K562 (cell line): ENCODE measurements around the gene GJA8. TPM values are rescaled to one million over a fixed set of nuclear protein-coding genes. Genes with fewer than 3 reads are reported as not detected.
"Not testable (repeated sequence)": the region's sequence is repeated elsewhere in the genome, so short reads cannot be mapped to it uniquely, and the experiment has no call there.

Experiments
- ATAC-seq: fragments of 200-7000 bp; cut with Tn5 transposase; 3 replicates; pipeline ENCODE4 v1.9.1; 2020; ENCODE audit warnings: moderate library complexity
- BruUV-seq: library from RNA; stranded (reverse); fragments of 400-500 nt; replicated peaks from 2 replicates; lab custom pipeline; 2021; lab: Mats Ljungman, UMichigan
- CTCF ChIA-PET: fragments of 300-600 bp; formaldehyde crosslinking; extraction: SDS; loops from one replicate; lab custom pipeline; 2021; ENCODE audit warnings: low intra/inter-chr PET ratio; lab: Yijun Ruan, JAX
- POLR2A ChIA-PET: fragments of 300-600, 350-650 bp; sonication (Branson Sonifier 250); formaldehyde crosslinking; extraction: SDS; loops from one replicate; lab custom pipeline; 2021; ENCODE audit warnings: antibody characterized with exemption, inconsistent platforms; lab: Yijun Ruan, JAX
- DNase-seq, 4 experiments: peaks; one replicate each; pipeline versions ENCODE4 v3.0.0 to v3.0.0-alpha.2; 2011 to 2018; ENCODE audit warnings: low spot score in 3 of 4, mixed read lengths in 3 of 4; ENCODE audit errors: extremely low read depth in 1 of 4
- FAIRE-seq: peaks from 2 replicates; lab custom pipeline; 2011; peaks lifted over from hg19 to GRCh38; lab: Jason Lieb, UNC
- H2AFZ ChIP-seq: 2 replicates; pipeline ENCODE4 v1.6.0; 2011; ENCODE audit warnings: low read depth, low read length, control low read depth, inconsistent platforms
- H3K27ac ChIP-seq: fragments of 200-600 bp; 3 replicates; pipeline ENCODE4 v1.8.0; 2011; ENCODE audit warnings: low read depth, mild to moderate bottlenecking, control low read depth, inconsistent platforms, low read length, moderate library complexity, mixed read lengths; ENCODE audit errors: extremely low read depth
- H3K27me3 ChIP-seq, 2 experiments: fragments of 300-600 bp in 1 of 2; 2 replicates in 1 of 2; 3 replicates in 1 of 2; pipeline versions ENCODE4 v1.6.0 to v1.8.0; 2011; ENCODE audit warnings: inconsistent platforms in 2 of 2, low read length in 2 of 2, mild to moderate bottlenecking in 1 of 2, mixed read lengths in 1 of 2, moderate library complexity in 1 of 2; ENCODE audit not compliant: control insufficient read depth in 2 of 2, insufficient read depth in 2 of 2
- H3K36me3 ChIP-seq: fragments of 300-600 bp; 3 replicates; pipeline ENCODE4 v1.8.0; 2011; ENCODE audit warnings: mild to moderate bottlenecking, low read length, inconsistent platforms; ENCODE audit not compliant: control insufficient read depth, insufficient read depth
- H3K4me1 ChIP-seq, 2 experiments: fragments of 200-600 bp in 1 of 2; replicated peaks in 1 of 2; 2 replicates in 1 of 2; 3 replicates in 1 of 2; pipeline versions ENCODE4 v1.5.1 to v1.8.0; 2011; ENCODE audit warnings: inconsistent platforms in 2 of 2, low read length in 2 of 2, mild to moderate bottlenecking in 1 of 2, mixed read lengths in 1 of 2, moderate library complexity in 1 of 2; ENCODE audit not compliant: control insufficient read depth in 2 of 2, insufficient read depth in 2 of 2
- H3K4me2 ChIP-seq: 2 replicates; pipeline ENCODE4 v1.6.1; 2011; ENCODE audit warnings: low read length, control low read depth, inconsistent platforms, mixed read lengths; ENCODE audit not compliant: insufficient read depth
- H3K4me3 ChIP-seq: fragments of 200-600 bp; sonication (generic), shearing (Covaris generic); 2 replicates; pipeline ENCODE4 v1.5.1; 2016; ENCODE audit warnings: control low read depth, inconsistent platforms
- H3K79me2 ChIP-seq: fragments of 200-600 bp; 3 replicates; pipeline ENCODE4 v1.8.0; 2011; ENCODE audit warnings: low read length, inconsistent platforms; ENCODE audit not compliant: control insufficient read depth, insufficient read depth
- H3K9ac ChIP-seq, 2 experiments: 2 replicates each; pipeline versions ENCODE4 v1.6.0 to v1.6.1; 2011; ENCODE audit warnings: low read depth in 2 of 2, low read length in 2 of 2, control low read depth in 1 of 2, inconsistent platforms in 1 of 2, mild to moderate bottlenecking in 1 of 2, mixed read lengths in 1 of 2; ENCODE audit not compliant: insufficient read depth in 1 of 2
- H3K9me1 ChIP-seq: one replicate; pipeline ENCODE4 v1.6.0; 2011; ENCODE audit warnings: inconsistent platforms, mild to moderate bottlenecking, low read length, moderate library complexity; ENCODE audit not compliant: control insufficient read depth, insufficient read depth
- H3K9me3 ChIP-seq: replicated peaks from 2 replicates; pipeline ENCODE4 v1.5.1; 2011; ENCODE audit warnings: low read depth, low read length, inconsistent platforms; ENCODE audit not compliant: control insufficient read depth, insufficient read depth
- H4K20me1 ChIP-seq: replicated peaks from 2 replicates; pipeline ENCODE4 v1.6.1; 2011; ENCODE audit warnings: low read length, inconsistent platforms, mixed read lengths; ENCODE audit not compliant: control insufficient read depth, insufficient read depth
- WGBS: fragments of 100-300 bp; shearing (Covaris generic); methylation state at CpG from one replicate; pipeline ENCODE4 v1.1.6; 2016; ENCODE audit warnings: low coverage, mixed read lengths; ENCODE audit not compliant: insufficient coverage; ENCODE audit errors: missing lambda C conversion rate; 5-methylcytosine and 5-hydroxymethylcytosine counted together
- in situ Hi-C: fragments of 300-500 bp; cut with MboI; formaldehyde crosslinking; loops from 4 replicates; pipeline ENCODE4 v1.15.0; 2018; ENCODE audit warnings: inconsistent platforms, mixed read lengths
- intact Hi-C: fragments of 100-400 bp; cut with micrococcal nuclease; formaldehyde crosslinking; loops from 2 replicates; pipeline ENCODE4 v1.14.2; 2022
- polyA plus RNA-seq, 8 experiments: library from polyadenylated mRNA; depleted of rRNA in 4 of 8; stranded (reverse) in 5 of 8; unstranded in 3 of 8; fragments of >200 nt; fragmentation: Nextera tagmentation in 2 of 8; fragmentation: Illumina TruSeq in 1 of 8; extraction: Ambion mirVana in 2 of 8; extraction: Trizol in 1 of 8; gene quantifications; 2 replicates each; pipeline versions ENCODE4 v1.2.1 to v1.2.3, GENCODE V29; 2011 to 2014; ENCODE audit warnings: inconsistent platforms in 1 of 8, missing spikeins in 1 of 8
- total RNA-seq, 7 experiments: library from RNA; depleted of rRNA in 6 of 7; stranded (reverse); fragments of >200 nt in 6 of 7; fragmentation: Illumina TruSeq in 2 of 7; extraction: Trizol in 2 of 7; gene quantifications; 2 replicates each; pipeline versions ENCODE4 v1.2.1 to v1.2.3, GENCODE V29; 2011 to 2021; ENCODE audit warnings: low replicate concordance in 1 of 7

Gene GJA8
- total and polyA plus RNA-seq, 9 of the 15 experiments (the other 6 are each of a cell fraction or from before 2014, with no cell fraction given) = not detected

GRCh38 chr1:147942563-147942962, 40.0 kb downstream of the GJA8 start:
- H2AFZ ChIP-seq, H3K4me2 ChIP-seq, H4K20me1 ChIP-seq, intact Hi-C loops, H3K9me3 ChIP-seq, H3K9me1 ChIP-seq, H3K4me1 ChIP-seq, H3K36me3 ChIP-seq, DNase-seq, H3K27ac ChIP-seq, ATAC-seq, in situ Hi-C loops, FAIRE-seq, POLR2A ChIA-PET, CTCF ChIA-PET, H3K79me2 ChIP-seq, H3K4me3 ChIP-seq, H3K27me3 ChIP-seq, BruUV-seq, H3K9ac ChIP-seq: not testable (repeated sequence)
- no CpG with 5 or more reads among the region's 1 CpG for WGBS

- 100% methylated on average over 2 of the region's 35 CpGs for WGBS
- H3K27ac ChIP-seq = not testable (repeated sequence)
Measured at GRCh38 chr1:147949517-147949916, 46.9 kb downstream of the GJA8 start.

More at GRCh38 chr1:147949517-147949916, 46.9 kb downstream of the GJA8 start:
- H3K9me3 ChIP-seq, DNase-seq, H3K9ac ChIP-seq, ATAC-seq, H3K4me1 ChIP-seq, H3K79me2 ChIP-seq, H4K20me1 ChIP-seq, H3K4me3 ChIP-seq, H3K27me3 ChIP-seq, BruUV-seq, FAIRE-seq, POLR2A ChIA-PET, H3K9me1 ChIP-seq, intact Hi-C loops, H3K36me3 ChIP-seq, H2AFZ ChIP-seq, in situ Hi-C loops, CTCF ChIA-PET, H3K4me2 ChIP-seq: not testable (repeated sequence)

Other genes starting within 250 kb of the GJA8 start
- 0.05 and 0.49 TPM in 2 replicates for gene ACP6, start 232.3 kb upstream of the GJA8 start, total RNA-seq (2014; rRNA removed)
- gene ACP6, start 232.3 kb upstream of the GJA8 start, total RNA-seq (2014; rRNA removed; fragmentation: Illumina TruSeq; extraction: Trizol) = 0.16 and 0.58 TPM in 2 replicates
- 0.22 and 0.57 TPM in 2 replicates for gene ACP6, start 232.3 kb upstream of the GJA8 start, total RNA-seq (2015; rRNA removed; fragmentation: Illumina TruSeq; extraction: Trizol)
- 0.49 and 0.60 TPM in 2 replicates for gene ACP6, start 232.3 kb upstream of the GJA8 start, total RNA-seq (2021)
- 0.38 and 0.79 TPM in 2 replicates for gene ACP6, start 232.3 kb upstream of the GJA8 start, polyA plus RNA-seq (2011; rRNA removed)
- gene ACP6, start 232.3 kb upstream of the GJA8 start, polyA plus RNA-seq (2014; fragmentation: Illumina TruSeq; extraction: Trizol) = 0.60 and 0.91 TPM in 2 replicates
- gene ACP6, start 232.3 kb upstream of the GJA8 start, polyA plus RNA-seq (2014; fragmentation: Nextera tagmentation; extraction: Ambion mirVana) = under 1 TPM; 0.15 to 0.37 TPM
- gene ACP6, start 232.3 kb upstream of the GJA8 start, polyA plus RNA-seq (2014; rRNA removed) = 0.34 and 1.4 TPM in 2 replicates
- gene GJA5, start 142.2 kb upstream of the GJA8 start, total RNA-seq (2014; rRNA removed) = not detected in 2 replicates
- not detected in 2 replicates for gene GJA5, start 142.2 kb upstream of the GJA8 start, total RNA-seq (2014; rRNA removed; fragmentation: Illumina TruSeq; extraction: Trizol)
- gene GJA5, start 142.2 kb upstream of the GJA8 start, total RNA-seq (2015; rRNA removed; fragmentation: Illumina TruSeq; extraction: Trizol) = not detected in 2 replicates
- 0.07 TPM in 1 of 2 replicates, not detected in the other for gene GJA5, start 142.2 kb upstream of the GJA8 start, total RNA-seq (2021)
- 0.07 TPM in 1 of 2 replicates, not detected in the other for gene GJA5, start 142.2 kb upstream of the GJA8 start, polyA plus RNA-seq (2011; rRNA removed)
- not detected in 2 replicates for gene GJA5, start 142.2 kb upstream of the GJA8 start, polyA plus RNA-seq (2014; fragmentation: Illumina TruSeq; extraction: Trizol)
- not detected for gene GJA5, start 142.2 kb upstream of the GJA8 start, polyA plus RNA-seq (2014; fragmentation: Nextera tagmentation; extraction: Ambion mirVana)
- not detected in 2 replicates for gene GJA5, start 142.2 kb upstream of the GJA8 start, polyA plus RNA-seq (2014; rRNA removed)
- gene GPR89B, start 25.6 kb downstream of the GJA8 start, total RNA-seq (2014; rRNA removed) = 16.5 and 17.1 TPM in 2 replicates
- gene GPR89B, start 25.6 kb downstream of the GJA8 start, total RNA-seq (2014; rRNA removed; fragmentation: Illumina TruSeq; extraction: Trizol) = 27.9 and 31.4 TPM in 2 replicates
- 24.5 and 28.6 TPM in 2 replicates for gene GPR89B, start 25.6 kb downstream of the GJA8 start, total RNA-seq (2015; rRNA removed; fragmentation: Illumina TruSeq; extraction: Trizol)
- 17.6 and 19.0 TPM in 2 replicates for gene GPR89B, start 25.6 kb downstream of the GJA8 start, total RNA-seq (2021)
- gene GPR89B, start 25.6 kb downstream of the GJA8 start, polyA plus RNA-seq (2011; rRNA removed) = 37.4 and 39.3 TPM in 2 replicates
- gene GPR89B, start 25.6 kb downstream of the GJA8 start, polyA plus RNA-seq (2014; fragmentation: Illumina TruSeq; extraction: Trizol) = 16.7 and 19.6 TPM in 2 replicates
- 10 to 100 TPM in 1 of 2 experiments, 1 to 10 TPM in 1; 9.3 to 12.2 TPM for gene GPR89B, start 25.6 kb downstream of the GJA8 start, polyA plus RNA-seq (2014; fragmentation: Nextera tagmentation; extraction: Ambion mirVana)
- 24.1 and 30.3 TPM in 2 replicates for gene GPR89B, start 25.6 kb downstream of the GJA8 start, polyA plus RNA-seq (2014; rRNA removed)
- 5.1 and 5.6 TPM in 2 replicates for gene NBPF11, start 249.5 kb downstream of the GJA8 start, total RNA-seq (2014; rRNA removed)
- 6.9 and 7.9 TPM in 2 replicates for gene NBPF11, start 249.5 kb downstream of the GJA8 start, total RNA-seq (2014; rRNA removed; fragmentation: Illumina TruSeq; extraction: Trizol)
- gene NBPF11, start 249.5 kb downstream of the GJA8 start, total RNA-seq (2015; rRNA removed; fragmentation: Illumina TruSeq; extraction: Trizol) = 8.1 and 8.7 TPM in 2 replicates
- gene NBPF11, start 249.5 kb downstream of the GJA8 start, total RNA-seq (2021) = 6.5 and 8.0 TPM in 2 replicates
- 16.5 and 17.0 TPM in 2 replicates for gene NBPF11, start 249.5 kb downstream of the GJA8 start, polyA plus RNA-seq (2011; rRNA removed)
- 9.3 and 10.2 TPM in 2 replicates for gene NBPF11, start 249.5 kb downstream of the GJA8 start, polyA plus RNA-seq (2014; fragmentation: Illumina TruSeq; extraction: Trizol)
- gene NBPF11, start 249.5 kb downstream of the GJA8 start, polyA plus RNA-seq (2014; fragmentation: Nextera tagmentation; extraction: Ambion mirVana) = 1 to 10 TPM; 2.8 to 3.3 TPM
- 9.1 and 10.1 TPM in 2 replicates for gene NBPF11, start 249.5 kb downstream of the GJA8 start, polyA plus RNA-seq (2014; rRNA removed)